NCI-H446 (cell line): ENCODE results near the gene SIGLEC6.

Experiments
- DNase-seq, 2 experiments: peaks; one replicate each; lab custom pipeline; 2025; lab: John Stamatoyannopoulos, UW

SIGLEC6 gene

GRCh38 chr19:51548891-51549305, 17.4 kb upstream of the SIGLEC6 start:
- no peak for DNase-seq

- no peak for DNase-seq
Observed at GRCh38 chr19:51548213-51548651, 16.8 kb upstream of the SIGLEC6 start.

- no peak for DNase-seq
Observed at GRCh38 chr19:51547397-51548212, 16.1 kb upstream of the SIGLEC6 start.

GRCh38 chr19:51546650-51547396, 15.4 kb upstream of the SIGLEC6 start:
- DNase-seq = no peak

GRCh38 chr19:51546107-51546649, 14.7 kb upstream of the SIGLEC6 start:
- DNase-seq = no peak

- no peak for DNase-seq
Observed at GRCh38 chr19:51544038-51544437, 12.6 kb upstream of the SIGLEC6 start.

GRCh38 chr19:51542699-51543098, 11.2 kb upstream of the SIGLEC6 start:
- no peak for DNase-seq

- DNase-seq = no peak
Observed at GRCh38 chr19:51541458-51542357, 10.2 kb upstream of the SIGLEC6 start.

GRCh38 chr19:51539821-51540366, 8.4 kb upstream of the SIGLEC6 start:
- DNase-seq = no peak

- DNase-seq = no peak
Observed at GRCh38 chr19:51535535-51535934, 4.1 kb upstream of the SIGLEC6 start.

GRCh38 chr19:51530616-51531015, 854 bp downstream of the SIGLEC6 start:
- no peak for DNase-seq

- no peak for DNase-seq
Observed at GRCh38 chr19:51529301-51529700, 2.2 kb downstream of the SIGLEC6 start.

- DNase-seq = no peak
Observed at GRCh38 chr19:51525651-51526050, 5.8 kb downstream of the SIGLEC6 start.

GRCh38 chr19:51524666-51525264, 6.7 kb downstream of the SIGLEC6 start:
- no peak for DNase-seq

GRCh38 chr19:51521781-51522180, 9.7 kb downstream of the SIGLEC6 start:
- DNase-seq = no peak

- DNase-seq = no peak
Observed at GRCh38 chr19:51521357-51521756, 10.1 kb downstream of the SIGLEC6 start.

- no peak for DNase-seq
Observed at GRCh38 chr19:51520728-51521127, 10.7 kb downstream of the SIGLEC6 start.

- peak in 1 of 2 experiments; percentile 57 for DNase-seq
Observed at GRCh38 chr19:51514866-51515481, 16.5 kb downstream of the SIGLEC6 start.

- DNase-seq = no peak
Observed at GRCh38 chr19:51513968-51514367, 17.5 kb downstream of the SIGLEC6 start.

- peak in 1 of 2 experiments; percentile 3 for DNase-seq
Observed at GRCh38 chr19:51511353-51511752, 20.1 kb downstream of the SIGLEC6 start.
